Fibroblast of skin of right quadriceps (primary cell): ENCODE measurements around the gene CHCHD10.

Experiments used
- DNase-seq: peaks from one replicate; pipeline ENCODE4 v3.0.0-alpha.2; 2013

Gene CHCHD10

DNA sequence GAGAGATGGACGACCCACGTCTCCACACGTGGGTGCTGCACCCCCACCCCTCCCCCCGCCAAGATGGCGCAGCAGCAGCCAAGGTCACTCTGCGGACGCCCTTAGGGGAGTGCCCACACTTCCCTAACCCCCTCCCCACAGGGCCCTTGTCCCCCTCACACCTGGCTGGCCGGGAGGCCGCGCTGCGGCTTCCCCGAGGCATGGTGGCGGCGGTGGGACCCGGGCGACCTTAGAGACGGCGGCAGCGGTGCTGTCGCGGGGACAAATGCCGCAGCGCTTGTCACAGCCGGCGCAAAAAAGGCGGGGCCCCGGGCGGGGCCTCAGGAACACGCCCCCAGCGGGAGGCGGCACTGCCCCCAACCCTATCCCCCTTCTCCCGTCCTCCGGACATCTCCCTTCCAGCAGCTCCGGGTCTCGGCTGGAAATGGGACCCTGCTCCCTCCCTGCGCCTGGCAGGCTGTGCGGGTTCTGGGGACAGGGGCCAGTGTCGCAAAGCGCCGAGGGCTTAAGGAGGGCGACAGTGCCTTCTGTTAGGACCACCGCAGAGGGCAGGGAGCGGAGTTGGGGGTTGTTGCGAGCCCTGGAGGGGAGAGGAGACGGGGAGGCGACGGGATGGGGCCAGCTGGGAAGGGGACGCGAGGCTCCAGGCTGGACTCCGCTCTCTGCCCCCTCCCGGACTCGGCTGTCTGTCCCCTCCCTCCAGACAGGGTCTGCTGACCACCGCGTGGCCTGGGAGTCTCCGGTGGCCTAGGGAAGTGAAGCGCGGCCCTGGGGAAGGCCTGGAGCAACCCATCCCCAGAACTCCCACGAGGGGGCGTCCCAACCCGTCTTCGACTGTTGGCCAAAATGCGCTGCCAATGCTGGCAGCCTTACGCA, at the start of gene CHCHD10:
CHCHD10 (minus strand) TSS at position 300 of the 876 bp plus-strand sequence; CDS start at position 202, 98 bp downstream.
- DNase-seq, result peak; percentile 67

DNA sequence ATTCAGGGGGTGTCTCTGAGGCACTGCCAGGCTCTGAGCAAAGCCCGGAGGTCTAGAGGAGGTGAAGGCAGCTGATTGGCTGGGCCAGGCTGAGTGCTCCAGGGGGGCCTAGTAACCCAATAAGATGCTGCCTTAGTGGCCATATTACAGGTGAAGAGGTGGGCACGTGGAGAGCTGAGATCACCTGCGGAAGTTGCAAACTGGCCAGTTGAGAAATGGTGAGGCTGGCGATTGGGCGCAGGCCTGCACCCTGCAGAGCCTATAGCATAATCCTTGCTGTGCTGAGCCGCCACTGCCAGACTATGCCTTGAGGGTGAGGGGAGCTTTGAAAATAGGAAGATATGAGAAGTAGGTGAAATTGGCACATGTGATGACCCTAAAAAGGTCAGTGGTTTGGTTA, 49.4 kb upstream of the CHCHD10 start:
- no peak for DNase-seq

DNA sequence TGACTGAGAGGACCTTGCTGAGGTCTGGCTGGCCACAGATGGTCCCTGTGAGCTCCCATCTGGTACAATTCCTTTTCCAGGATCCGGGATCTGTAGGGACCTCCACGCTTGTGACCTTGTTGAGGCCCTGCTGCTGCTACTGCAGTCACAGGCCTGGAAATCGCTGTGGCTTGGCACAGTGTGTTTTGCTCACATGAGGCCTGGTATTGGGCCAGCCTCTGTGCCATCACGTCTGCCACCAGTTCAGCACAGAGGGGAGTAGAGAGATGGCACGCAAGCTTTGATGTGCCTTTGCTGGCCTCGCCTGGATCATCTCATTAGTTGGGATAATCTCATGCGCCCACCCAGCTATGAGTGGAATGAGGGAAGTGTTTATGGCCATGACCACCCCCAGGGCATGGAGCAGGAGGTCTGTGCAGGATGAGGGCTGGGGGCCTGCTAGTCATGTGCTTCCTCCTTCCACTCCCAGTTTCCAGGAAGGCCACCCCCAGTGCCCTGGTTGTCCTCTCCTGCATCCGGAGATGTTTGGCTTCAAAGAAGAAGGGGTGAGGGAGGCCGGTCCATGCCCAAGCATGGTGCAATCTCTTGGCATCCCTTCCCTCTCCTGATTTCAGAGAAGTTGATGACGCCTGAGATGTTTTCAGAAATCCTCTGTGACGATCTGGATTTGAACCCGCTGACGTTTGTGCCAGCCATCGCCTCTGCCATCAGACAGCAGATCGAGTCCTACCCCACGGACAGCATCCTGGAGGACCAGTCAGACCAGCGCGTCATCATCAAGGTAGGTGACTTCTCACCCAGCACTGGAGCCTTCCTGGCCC, 48.6 kb upstream of the CHCHD10 start:
- DNase-seq, result no peak

DNA sequence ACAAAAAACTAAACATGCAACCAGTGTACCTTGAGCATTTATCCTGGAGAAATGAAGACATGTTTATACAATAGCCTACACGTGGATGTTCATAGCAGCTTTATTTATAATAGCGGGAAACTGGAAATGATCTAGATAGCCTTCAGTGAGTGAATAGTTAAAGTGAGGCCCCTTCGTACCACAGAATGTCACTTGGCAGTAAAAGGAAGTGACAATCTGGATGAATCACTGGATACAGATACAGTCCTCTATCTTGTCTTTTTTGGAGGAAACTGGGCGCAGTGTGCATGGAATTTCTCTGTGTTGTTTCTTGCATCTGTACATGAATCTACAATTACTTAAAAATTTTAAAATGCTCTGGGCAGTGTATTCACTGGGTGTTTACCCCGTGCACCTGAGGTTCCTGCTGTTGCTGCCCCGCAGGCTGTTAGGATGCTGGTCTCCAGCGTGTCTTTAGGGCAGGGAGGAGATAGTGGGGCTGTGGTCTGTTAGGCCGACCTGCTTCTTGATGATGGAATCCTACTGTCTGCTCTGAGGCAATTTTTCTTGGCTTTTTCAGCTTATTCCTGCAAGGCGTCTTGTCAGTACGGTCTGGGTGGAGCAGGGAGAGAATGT, 47.9 kb upstream of the CHCHD10 start:
- no peak for DNase-seq

DNA sequence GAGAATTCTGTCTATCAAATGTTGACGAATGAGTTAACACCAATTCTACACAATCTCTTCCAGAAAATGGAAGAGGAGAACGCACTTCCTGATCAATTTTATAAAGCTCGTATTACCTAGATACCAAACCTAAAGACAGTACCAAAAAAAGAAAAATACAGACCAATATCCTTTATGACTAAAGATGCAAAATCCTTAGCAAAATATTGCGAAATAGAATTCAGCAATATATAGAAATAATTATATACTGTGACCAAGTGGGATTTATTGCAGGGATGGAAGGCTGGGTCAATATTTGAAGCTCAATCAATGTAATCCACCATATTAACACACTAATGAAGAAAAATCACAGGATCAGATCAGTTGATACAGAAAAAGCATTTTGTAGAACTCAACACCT, 44.6 kb upstream of the CHCHD10 start:
- no peak for DNase-seq

DNA sequence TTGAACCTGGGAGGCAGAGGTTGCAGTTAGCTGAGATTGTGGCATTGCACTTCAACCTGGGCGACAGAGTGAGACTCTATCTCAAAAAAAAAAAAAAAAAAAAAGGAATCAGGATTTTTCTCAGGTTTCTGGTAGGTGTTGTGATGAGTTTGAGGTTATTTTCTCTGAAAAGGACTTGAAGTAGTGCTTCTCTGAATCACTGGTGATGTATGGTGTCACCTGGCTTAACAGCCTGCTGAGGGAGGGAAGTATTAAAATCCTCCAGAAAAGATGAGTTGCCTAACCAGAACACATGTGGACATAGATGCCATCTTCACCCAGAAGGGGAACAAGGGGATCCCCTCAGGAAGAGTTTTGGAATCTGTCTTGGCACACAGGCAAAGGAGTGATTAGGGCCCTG, 39.1 kb upstream of the CHCHD10 start:
- no peak for DNase-seq

DNA sequence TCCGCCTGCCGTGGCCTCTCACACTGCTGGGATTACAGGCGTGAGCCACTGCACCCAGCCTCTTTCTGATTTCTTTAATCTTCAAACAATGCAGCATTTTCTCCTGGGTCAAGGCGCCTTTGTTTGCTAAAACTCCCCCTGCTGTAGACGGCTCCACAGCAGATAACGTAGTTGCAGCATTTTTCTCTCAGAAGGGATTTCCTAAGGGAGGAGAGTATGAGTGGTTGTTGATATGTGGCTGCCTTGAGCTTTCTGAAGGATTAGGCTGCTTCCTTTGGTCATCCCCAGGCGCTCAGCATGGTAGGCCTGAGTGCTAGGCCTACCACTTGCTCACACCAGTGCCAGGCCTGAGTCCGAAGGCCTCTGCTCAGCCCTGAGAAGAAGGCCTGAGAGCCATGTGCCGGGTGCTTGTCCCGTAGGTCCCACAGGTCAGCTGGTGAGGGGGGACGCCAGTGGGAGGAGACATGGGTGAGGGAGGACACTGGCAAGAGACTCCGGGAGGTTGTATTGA, 37.1 kb upstream of the CHCHD10 start:
- no peak for DNase-seq

DNA sequence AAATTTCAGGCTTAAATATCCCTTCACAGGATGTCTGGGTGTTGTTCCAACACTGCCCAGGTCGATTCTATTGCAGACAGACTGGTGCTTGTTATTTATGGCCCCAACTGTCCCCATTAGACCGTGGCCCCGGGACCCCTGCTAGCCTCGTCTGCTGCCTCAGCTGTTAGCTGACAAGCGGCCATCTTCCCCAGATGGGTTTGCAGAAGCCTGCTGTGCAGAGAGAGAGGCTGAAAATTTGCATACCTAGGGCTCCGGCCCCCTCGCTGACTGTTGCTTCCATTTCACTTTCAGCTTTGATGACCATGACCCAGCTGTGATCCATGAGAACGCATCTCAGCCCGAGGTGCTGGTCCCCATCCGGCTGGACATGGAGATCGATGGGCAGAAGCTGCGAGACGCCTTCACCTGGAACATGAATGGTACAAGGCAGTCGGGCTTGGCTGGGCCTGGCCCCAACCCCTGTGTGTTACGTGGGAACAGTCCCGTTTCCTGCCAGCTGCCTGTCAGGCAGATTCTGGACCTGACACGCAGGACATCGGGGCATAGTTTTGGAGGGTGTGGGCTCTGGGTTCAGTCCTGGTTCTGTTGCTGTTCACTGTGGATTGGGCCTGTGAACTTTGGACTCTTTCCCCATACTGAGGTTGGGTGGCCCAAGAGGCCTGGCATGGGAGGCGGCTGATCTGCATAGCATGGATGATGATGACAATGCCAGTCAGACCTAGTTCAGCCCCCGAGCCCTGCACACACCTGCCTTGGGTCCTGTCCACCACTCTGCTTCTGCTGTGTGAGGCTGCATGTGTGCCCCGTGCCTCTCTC, 35.4 kb upstream of the CHCHD10 start:
- DNase-seq, result no peak

DNA sequence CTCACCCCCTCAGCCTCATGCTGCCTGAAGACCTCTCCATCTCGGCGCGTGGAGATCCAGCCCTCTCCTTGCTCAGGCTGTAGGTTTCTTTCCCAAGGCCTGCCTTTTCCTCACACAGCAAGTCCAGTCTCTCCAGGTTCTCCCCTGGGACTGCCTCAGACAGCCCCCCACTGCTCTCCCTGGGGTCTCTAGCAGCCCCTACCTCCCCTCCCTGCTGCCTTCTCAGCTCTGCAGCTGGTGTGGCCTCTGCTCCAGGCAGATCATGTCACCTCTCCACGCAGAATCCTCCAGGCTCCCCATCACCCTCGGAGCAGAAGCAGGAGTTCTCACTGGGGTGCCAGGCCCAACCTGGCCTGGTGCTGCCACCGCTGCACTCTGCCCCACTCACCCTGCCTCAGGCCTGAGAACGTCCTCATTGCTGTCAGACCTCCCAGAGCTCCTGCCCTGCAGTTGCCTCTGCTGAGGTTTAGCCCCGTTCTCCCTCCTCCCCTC, 34.2 kb upstream of the CHCHD10 start:
- no peak for DNase-seq

DNA sequence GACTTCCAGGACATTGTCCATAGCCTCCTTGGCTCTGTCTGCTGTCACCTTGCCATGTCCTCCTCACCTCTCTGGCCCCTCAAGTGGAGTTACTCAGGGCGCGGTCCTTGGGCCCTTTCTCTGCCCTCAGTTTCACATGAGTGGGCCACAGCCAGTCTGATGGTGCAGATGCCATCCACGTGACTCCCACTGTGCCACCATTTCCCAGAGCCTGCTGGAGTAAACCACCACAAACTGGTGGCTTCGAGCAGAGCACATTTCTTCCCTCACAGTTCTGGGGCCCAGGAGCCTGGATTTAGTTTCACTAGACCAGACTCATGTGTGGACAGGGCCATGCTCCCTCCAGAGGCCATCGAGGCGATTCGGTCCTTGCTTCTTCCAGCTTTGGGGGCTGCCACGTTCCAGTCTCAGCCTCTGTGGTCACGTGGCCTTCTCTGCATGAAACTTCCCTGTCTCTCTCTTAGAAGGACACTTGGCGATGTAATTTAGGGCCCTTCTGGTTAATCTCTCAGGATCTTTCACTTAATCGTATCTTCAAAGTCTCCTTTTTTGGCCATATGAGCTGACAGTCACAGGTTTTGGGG, 33.6 kb upstream of the CHCHD10 start:
- no peak for DNase-seq

DNA sequence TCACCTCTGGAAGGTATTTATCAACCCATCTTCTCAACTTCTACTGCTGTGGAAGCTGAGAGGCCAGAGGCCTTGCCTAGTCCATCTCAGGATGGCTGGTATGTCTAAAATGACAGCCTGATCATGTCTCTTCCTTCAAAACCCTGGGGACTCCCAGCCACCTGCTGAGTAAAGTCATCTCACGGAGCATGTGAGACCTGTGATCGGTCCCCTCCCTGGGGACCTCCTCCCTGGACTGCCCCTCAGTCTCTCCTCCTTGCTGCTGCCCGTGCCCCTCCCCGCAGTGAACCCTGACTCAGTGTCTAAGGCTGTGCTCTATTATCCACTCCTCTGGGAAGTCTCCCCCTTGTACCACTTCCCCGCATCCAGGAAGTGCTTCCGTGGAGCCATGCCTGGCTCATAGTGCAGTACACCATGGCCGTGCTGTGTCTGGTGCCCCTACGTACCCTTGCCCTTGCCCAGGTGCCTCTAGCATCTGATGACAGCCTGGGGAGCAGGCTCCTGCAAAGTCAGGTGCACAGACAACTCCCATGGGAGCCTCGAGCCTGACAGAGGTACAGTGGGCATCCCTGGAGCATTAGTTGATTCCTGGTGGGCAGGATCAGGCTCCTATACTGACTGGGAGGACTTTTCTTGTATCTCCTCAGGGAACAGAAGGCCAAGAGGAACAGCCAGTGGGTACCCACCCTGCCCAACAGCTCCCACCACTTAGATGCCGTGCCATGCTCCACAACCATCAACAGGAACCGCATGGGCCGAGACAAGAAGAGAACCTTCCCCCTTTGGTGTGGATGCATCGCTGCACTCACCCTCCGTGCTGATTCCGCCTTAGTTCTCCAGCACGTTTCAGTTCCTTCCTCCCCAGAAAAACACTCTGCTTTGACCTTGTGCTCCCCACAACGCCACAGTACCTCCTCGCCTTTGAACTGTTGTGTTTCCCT, 32.8 kb upstream of the CHCHD10 start:
- DNase-seq, result no peak

DNA sequence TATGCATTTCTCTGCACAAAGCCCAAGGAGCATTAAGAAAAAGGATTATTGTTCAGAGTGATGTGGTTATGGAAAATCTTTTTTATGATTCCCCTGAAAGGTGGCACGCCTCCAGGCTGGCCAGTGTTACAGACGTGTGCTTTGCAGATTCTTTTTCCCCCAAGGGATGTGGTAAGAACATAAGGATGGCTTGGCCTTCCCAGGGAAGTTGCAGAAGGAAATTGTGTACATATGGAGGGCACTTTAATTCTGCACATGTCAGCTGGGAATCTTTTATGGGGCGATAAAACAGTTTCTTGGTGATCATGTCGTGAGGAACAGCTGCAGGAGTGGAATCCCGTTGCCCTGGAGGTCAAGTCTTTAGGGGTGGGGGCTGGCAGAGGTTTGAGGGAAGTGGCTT, 28.7 kb upstream of the CHCHD10 start:
- DNase-seq, result peak; percentile 87

DNA sequence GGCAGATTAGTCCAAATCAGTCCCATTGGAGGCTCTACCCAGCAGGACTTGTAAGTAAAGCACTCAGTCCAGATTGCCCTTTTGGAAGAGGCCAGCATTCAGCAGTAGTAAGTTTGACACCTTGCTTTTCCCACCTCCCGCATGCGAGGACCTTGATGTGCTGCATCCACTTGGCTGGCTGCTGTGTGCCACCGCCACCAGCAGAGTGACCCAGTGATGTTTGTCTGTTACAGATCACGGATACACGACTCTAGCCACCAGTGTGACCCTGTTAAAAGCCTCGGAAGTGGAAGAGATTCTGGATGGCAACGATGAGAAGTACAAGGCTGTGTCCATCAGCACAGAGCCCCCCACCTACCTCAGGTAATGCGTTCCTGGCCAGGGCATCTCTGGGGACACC, 25.6 kb upstream of the CHCHD10 start:
- no peak for DNase-seq

DNA sequence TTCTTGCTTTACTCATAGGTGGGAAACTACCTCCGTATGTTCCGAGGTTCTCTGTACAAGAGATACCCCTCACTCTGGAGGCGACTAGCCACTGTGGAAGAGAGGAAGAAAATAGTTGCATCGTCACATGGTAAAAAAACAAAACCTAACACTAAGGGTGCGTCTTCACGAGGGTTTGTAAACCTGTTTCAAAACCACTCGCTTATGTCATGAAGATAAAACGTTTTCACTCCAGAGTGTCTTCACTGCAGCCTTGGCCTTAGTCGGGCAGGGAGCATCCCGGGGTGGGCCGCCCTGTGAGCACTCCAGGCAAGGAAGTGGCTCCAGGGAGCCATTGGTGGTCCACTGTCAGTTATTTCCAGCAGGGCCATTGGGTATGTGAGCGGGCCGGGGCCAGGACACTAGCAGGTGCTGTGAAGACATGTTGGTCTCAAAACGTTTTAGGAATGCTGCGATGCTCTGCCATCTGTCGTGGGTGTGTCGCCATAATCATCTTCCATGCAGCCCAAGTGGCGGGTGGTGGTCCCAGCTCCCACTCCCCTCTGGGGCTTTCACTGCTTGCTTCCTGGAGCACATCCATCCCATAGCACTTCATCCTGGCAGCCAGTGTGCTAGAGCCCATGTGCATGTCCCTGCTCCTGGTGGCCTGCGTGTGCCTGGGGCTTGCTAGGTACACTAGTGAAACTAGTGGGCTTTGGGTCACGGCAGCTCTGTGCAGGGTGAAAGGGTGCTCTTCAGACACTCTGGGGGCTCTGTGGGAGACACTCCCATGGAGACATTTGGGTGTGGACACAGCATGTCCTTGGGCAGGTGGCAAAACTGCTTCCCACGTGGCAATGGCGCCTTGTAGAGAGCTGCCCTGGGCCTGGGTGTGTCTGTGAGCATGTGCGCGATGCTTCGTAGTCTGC, 24.2 kb upstream of the CHCHD10 start:
- DNase-seq, result no peak

DNA sequence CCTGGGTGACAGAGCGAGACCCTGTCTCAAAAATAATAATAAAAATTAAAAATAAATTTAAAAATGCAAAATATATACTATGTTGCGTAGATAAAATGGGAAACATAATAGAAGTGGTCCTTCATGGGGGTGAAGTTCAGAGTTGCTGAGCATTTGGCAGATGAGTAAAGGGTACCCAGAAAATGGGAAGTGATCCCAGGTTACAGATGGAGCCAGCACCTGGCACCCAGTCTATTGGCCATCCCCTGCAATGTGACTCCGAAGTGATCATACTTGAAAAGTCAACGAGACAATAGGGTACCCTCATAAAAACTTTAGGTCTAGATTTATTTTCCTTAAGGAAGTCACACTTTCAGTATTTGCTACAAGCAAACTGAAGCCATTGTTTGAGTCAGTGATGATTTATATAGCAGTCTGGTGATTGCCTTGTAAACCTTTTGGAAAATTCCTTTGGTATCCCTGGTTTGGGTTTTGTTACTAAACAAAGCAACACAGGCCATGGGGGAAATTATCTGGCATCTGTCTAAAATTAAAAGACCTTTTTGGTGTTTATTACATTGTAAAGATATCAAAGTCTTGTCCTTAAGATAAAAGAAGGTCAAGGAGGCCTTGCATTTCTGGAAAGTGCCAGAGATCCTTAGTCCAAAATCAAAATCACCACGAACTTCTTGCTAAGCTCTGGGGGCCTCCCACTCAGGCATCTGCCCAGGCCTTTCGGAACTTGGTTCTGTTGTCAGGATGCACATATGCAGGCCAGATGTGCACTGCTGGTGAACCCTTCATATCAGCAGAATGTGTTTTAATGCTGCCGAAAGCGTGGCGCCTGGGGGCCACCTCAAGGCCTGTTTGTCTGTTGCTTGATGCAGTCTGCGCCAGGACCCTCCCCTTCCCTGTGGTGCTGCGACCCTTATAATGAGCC, 23.3 kb upstream of the CHCHD10 start:
- DNase-seq, result peak; percentile 74

DNA sequence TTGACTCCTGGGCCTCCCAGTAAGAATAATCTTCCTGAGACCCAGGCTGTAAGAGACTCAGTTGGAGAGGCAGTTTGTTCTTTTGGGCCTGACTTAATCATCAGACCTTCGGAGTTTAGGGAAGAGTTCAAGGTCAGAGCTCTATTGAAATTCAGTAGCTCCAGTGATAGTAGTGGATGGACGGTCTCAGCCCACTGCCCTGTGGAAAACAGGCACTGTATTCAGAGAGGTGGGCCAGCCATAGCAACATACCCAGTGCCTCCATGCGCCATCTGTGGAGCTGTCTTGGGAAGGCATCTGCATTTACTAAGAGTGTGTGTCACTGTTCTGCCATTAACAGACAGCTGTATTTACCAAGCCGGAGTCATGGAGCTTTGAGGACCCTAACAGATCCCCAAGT, 21.9 kb upstream of the CHCHD10 start:
- DNase-seq, result no peak

DNA sequence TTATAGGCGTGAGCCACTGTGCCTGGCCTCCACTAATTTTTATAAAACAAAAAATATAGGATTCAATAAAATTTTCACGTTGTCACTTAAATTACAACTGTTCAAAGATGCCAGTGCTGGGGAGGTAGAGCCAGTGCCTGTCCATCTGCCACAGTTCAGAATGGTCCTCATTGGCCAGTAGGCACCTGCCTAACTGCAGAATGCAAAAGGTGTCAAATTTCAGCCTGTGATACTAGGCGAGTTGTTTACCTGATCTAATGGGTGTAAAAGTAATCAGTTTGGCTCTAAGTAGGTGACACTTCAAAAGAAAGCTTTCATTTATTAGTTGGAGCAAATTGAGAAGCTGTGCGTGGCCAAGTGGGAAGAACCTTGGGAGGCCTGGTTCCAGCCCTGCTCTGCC, 21.3 kb upstream of the CHCHD10 start:
- DNase-seq, result no peak

DNA sequence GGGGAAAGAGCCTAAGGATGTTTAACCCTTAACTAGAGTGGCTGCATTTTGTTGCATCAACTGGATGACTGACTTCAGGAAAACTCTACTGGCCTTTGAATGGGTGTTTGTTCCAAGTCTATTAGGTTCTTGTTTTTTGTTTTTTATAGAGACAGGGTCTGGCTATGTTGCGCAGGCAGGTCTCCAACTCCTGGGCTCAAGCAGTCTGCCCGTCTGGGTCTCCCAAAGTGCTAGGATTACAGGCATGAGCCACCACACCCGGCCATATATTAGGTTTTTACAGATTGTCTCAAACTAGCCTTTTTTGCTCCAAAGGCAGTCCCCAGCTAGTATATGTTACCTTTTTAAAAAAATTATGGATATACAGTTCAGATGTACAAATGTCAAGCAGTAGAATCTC, 20.1 kb upstream of the CHCHD10 start:
- no peak for DNase-seq

DNA sequence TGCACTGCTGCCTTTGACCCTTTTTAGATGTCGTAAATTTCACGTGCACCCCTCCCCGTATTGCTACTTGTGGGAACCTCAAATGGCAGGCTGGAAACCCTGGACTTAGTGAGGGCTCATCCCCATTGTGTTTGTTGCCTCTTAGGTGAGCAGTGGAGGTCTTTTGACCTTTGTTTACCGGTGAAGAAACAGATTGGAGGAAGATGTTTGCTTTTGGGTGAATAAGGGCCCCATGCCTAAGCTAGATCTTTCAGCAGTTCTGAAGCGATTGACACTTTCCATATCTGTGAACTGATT, 19.8 kb upstream of the CHCHD10 start:
- no peak for DNase-seq
